Heart left ventricle (tissue), 16 donors: ENCODE measurements around the gene TNFRSF18. TPM values are rescaled to one million over a fixed set of nuclear protein-coding genes. Genes with fewer than 3 reads are reported as not detected.

ENCODE experiments used
- ATAC-seq, 4 donors: fragments of 200-7000 bp; cut with Tn5 transposase; one replicate each; pipeline ENCODE4 v1.9.1; 2020 to 2022; ENCODE audit warnings: moderate library complexity in 4 of 4, mild to moderate bottlenecking in 3 of 4, moderate number of reproducible peaks in 1 of 4
- DNase-seq, 5 donors: peaks; one replicate each; pipeline ENCODE4 v3.0.0-alpha.2; 2020
- H3K27ac ChIP-seq, 12 donors: fragments of 200-600 bp; sonication (generic) in 4 of 12; one replicate each; pipeline versions ENCODE4 v1.5.0 to v1.8.0; 2016 to 2022; ENCODE audit warnings: mild to moderate bottlenecking in 2 of 12
- H3K27me3 ChIP-seq, 9 donors: fragments of 200-600 bp; sonication (generic) in 2 of 9; one replicate each; pipeline versions ENCODE4 v1.5.1 to v1.8.0; 2016 to 2022; ENCODE audit warnings: mild to moderate bottlenecking in 3 of 9
- H3K36me3 ChIP-seq, 9 donors: fragments of 200-600 bp; sonication (generic) in 2 of 9; one replicate each; pipeline versions ENCODE4 v1.5.0 to v1.8.0; 2018 to 2022; ENCODE audit warnings: mild to moderate bottlenecking in 2 of 9
- H3K4me1 ChIP-seq, 12 donors: fragments of 200-600 bp; sonication (generic) in 4 of 12; one replicate each; pipeline versions ENCODE4 v1.5.0 to v1.8.0; 2016 to 2022; ENCODE audit warnings: mild to moderate bottlenecking in 3 of 12
- H3K4me3 ChIP-seq, 12 donors: fragments of 200-600 bp; sonication (generic) in 4 of 12; one replicate each; pipeline versions ENCODE4 v1.5.0 to v1.8.0; 2017 to 2022; ENCODE audit warnings: mild to moderate bottlenecking in 9 of 12, moderate library complexity in 4 of 12
- H3K9me3 ChIP-seq, 12 donors: fragments of 200-600 bp; sonication (generic) in 4 of 12; one replicate each; pipeline versions ENCODE4 v1.5.0 to v1.8.0; 2016 to 2022; ENCODE audit warnings: mild to moderate bottlenecking in 1 of 12
- CTCF ChIP-seq, 12 donors: fragments of 200-600 bp; sonication (generic) in 4 of 12; IDR thresholded peaks; one replicate each; pipeline versions ENCODE4 v1.5.0 to v1.8.0; 2018 to 2022; ENCODE audit warnings: antibody characterized with exemption in 12 of 12, mild to moderate bottlenecking in 5 of 12
- POLR2A ChIP-seq, 2 donors: fragments of 450-650 bp; IDR thresholded peaks; one replicate each; pipeline ENCODE4 v1.6.1; 2017; ENCODE audit warnings: antibody characterized with exemption in 2 of 2, mild to moderate bottlenecking in 2 of 2, moderate library complexity in 2 of 2
- WGBS, 4 donors: extraction: QIAGEN DNeasy Blood & Tissue Kit in 2 of 4; methylation state at CpG; one replicate each; pipeline versions ENCODE4 v1.1.5 to v1.1.7; 2013 to 2018; 5-methylcytosine and 5-hydroxymethylcytosine counted together
- intact Hi-C, 10 donors: fragments of 100-400 bp; cut with DNase I; formaldehyde crosslinking; loops; one replicate each; pipeline versions ENCODE4 v1.11.1 to v1.14.2; 2022
- polyA plus RNA-seq, 2 donors: library from polyadenylated mRNA; stranded (reverse); fragments of 200-250 nt; gene quantifications; one replicate each; pipeline ENCODE4 v1.2.3, GENCODE V29; 2013
- total RNA-seq, 9 donors: library from RNA; depleted of rRNA in 2 of 9; stranded (reverse); fragments of >200 nt in 2 of 9; fragmentation: NEBNext Ultra II Directional in 3 of 9; extraction: Animal tissue kit (Norgen Biotek cat#: 25700) in 3 of 9; gene quantifications; one replicate each; pipeline versions ENCODE4 v1.1.0 to v1.2.4, GENCODE V29; 2016 to 2023
- donor health status: ischemic (EF 13 %, LVEDD 7.1; RV severe dilation, severe dysfunction).
- donor health status: healthy with polysubstance abuse.
- donor health status: DM: no; HTN: yes; CAD: no.
- donor health status: DM: no; HTN: no; CAD: no.
- donor health status: ischemic (EF 25% LVEDD 6.9; RV normal size, moderate dysfunction).
- donor health status: ischemic (EF 25% LVEDD 5.7; RV mildly dilated, moderate dysfunction).
- donor health status: healthy.
- donor health status: DM: yes; HTN: yes; CAD: no.
- donor health status: ischemic (EF 35%, LVEDD 5.7; RV mildly dilated, moderate dysfunction).
- donor health status: nonischemic (EF 11% LVEDD 7.7; RV severe dilation, severe dysfunction).
- donor health status: DM: yes; HTN: yes; CAD: no.
- donor health status: PGD.
- donor health status: ischemic (EF 29% LVEDD 5.4; RV normal size, mild dysfunction).
- donor health status: nonischemic (EF 23%, LVEDD 6.1; RV moderate dilation, normal function).

TNFRSF18 gene
- total and polyA plus RNA-seq, 11 donors: 0.24 to 0.93 (median 0.77) TPM; not detected in 8

- peak in 4 of 5 donors; percentile 5 to 40 (median 14) for DNase-seq
- TF ChIP-seq POLR2A (IDR thresholded peaks at IDR 0.05) (no peak), CTCF (IDR thresholded peaks at IDR 0.05) (no peak)
- ATAC-seq: no peak
- intact Hi-C loops: no loop called here
- WGBS, 4 donors: 82 to 87% (median 85%) methylated on average over 14 to 21 of the region's 21 CpGs
- H3K9me3 ChIP-seq: no peaks in the 10 kb centered on the region
- H3K27me3 ChIP-seq: peaks cover 0 to 37% (median 14%) of the 10 kb centered on the region in 9 donors
- no peak overlapping the region for H3K4me3 ChIP-seq
- H3K36me3 ChIP-seq: no peaks in the 10 kb centered on the region
- peaks cover 0 to 14% (median 0%) of the 10 kb centered on the region in 12 donors for H3K4me1 ChIP-seq
- H3K27ac ChIP-seq: no peak overlapping the region
Observed at GRCh38 chr1:1181938-1182410, 24.4 kb downstream of the TNFRSF18 start.

GRCh38 chr1:1181129-1181937 is 25.1 kb downstream of the TNFRSF18 start:
- 88 to 91% (median 90%) methylated on average over 26 of the region's 26 CpGs for WGBS, 4 donors
- DNase-seq: peak in 4 of 5 donors; percentile 9 to 51 (median 17)
- no peaks in the 10 kb centered on the region for H3K36me3 ChIP-seq
- intact Hi-C loops: no loop called here
- H3K9me3 ChIP-seq: no peaks in the 10 kb centered on the region
- peaks cover 0 to 43% (median 15%) of the 10 kb centered on the region in 9 donors for H3K27me3 ChIP-seq
- no peak overlapping the region for H3K4me3 ChIP-seq
- peaks cover 0 to 14% (median 0%) of the 10 kb centered on the region in 12 donors for H3K4me1 ChIP-seq
- no peak overlapping the region for H3K27ac ChIP-seq
- ATAC-seq: no peak
- TF ChIP-seq CTCF (IDR thresholded peaks at IDR 0.05): no peak
- no peak for TF ChIP-seq POLR2A (IDR thresholded peaks at IDR 0.05)

- TF ChIP-seq POLR2A (IDR thresholded peaks at IDR 0.05) (no peak), CTCF (IDR thresholded peaks at IDR 0.05) (no peak)
- no peaks in the 10 kb centered on the region for H3K36me3 ChIP-seq
- H3K4me3 ChIP-seq: no peak overlapping the region
- peaks cover 0 to 14% (median 0%) of the 10 kb centered on the region in 12 donors for H3K4me1 ChIP-seq
- DNase-seq: peak in 4 of 5 donors; percentile 4 to 61 (median 18)
- H3K9me3 ChIP-seq: no peaks in the 10 kb centered on the region
- no peak overlapping the region for H3K27ac ChIP-seq
- ATAC-seq: no peak
- peaks cover 0 to 52% (median 21%) of the 10 kb centered on the region in 9 donors for H3K27me3 ChIP-seq
- intact Hi-C loops: no loop called here
- WGBS, 4 donors: 74 to 77% (median 76%) methylated on average over 14 to 51 of the region's 51 CpGs
Observed at GRCh38 chr1:1179983-1180861, 26.2 kb downstream of the TNFRSF18 start.
